ENCODE data around the gene FOSL1.

The FOSL1 gene

DNA sequence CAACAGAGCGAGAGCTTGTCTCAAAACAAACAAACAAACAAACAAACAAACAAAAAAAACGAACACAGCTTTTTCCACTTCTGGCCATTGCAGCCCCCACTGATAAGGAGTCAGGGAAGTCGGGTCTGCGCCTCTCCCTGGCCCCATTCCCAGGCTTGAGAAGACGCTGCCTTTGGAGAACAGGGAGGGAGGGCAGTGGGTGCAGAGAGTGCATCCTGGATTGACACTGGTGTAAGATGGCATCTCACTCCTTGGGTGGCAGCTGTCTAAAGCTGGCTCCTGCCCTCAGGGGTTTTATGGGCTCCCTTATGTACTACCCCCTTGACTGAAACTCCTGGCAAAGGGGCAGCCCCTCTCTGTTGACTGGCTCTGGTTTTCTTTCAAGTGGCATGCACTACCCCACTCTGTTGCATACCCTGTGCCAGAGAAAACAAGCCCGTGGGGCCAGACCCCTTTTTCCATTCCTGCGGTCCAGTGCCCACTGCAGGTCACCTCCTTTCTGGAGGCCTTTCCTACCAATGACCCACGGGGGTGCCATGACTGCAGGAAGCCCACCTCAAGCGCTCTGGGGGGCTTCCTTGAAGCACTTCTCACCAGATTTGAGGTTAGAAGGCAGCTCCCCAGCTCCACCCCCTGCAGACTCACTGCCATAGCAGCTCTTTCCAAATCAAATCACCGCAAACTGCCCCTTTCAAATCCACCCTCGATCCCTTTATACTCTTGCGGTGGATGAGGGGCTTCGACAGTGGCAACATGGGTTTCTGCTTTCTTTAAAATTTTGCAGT is 31.8 kb upstream of the FOSL1 start:
- TF ChIP-seq, protein P1, sequence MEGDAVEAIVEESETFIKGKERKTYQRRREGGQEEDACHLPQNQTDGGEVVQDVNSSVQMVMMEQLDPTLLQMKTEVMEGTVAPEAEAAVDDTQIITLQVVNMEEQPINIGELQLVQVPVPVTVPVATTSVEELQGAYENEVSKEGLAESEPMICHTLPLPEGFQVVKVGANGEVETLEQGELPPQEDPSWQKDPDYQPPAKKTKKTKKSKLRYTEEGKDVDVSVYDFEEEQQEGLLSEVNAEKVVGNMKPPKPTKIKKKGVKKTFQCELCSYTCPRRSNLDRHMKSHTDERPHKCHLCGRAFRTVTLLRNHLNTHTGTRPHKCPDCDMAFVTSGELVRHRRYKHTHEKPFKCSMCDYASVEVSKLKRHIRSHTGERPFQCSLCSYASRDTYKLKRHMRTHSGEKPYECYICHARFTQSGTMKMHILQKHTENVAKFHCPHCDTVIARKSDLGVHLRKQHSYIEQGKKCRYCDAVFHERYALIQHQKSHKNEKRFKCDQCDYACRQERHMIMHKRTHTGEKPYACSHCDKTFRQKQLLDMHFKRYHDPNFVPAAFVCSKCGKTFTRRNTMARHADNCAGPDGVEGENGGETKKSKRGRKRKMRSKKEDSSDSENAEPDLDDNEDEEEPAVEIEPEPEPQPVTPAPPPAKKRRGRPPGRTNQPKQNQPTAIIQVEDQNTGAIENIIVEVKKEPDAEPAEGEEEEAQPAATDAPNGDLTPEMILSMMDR (IDR thresholded peaks at IDR 0.05; ENCODE audit: insufficient read depth, low read depth, low read length, missing control alignments): no peak
- DNase-seq (ENCODE audit: low read depth): no peak
- H3K4me3 ChIP-seq (ENCODE audit: low read depth, low read length): no peak overlapping the region

DNA sequence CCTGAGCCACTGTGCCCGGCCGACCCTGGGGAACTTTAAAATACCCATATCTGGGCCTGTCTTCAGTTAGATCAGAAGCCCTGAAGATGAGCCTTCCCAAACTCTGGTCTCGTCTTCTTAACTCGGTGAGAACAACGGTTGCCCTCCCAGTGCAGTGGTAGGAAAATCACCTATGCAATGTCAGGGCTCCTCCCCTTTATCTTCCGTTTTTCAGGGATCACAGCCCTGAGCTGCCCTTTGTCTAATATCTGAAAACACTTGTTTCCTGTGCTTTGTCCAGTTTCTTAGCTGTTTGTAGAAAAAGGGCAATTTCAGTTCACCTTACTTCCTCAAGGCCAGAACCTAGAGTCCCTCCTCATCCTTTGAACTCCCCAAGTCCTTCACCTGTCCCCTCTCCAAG is 28.5 kb upstream of the FOSL1 start:
- DNase-seq (ENCODE audit: low read depth): peak; percentile 55
- TF ChIP-seq, protein P1 (IDR thresholded peaks at IDR 0.05; ENCODE audit: insufficient read depth, low read depth, low read length, missing control alignments): no peak
- H3K4me3 ChIP-seq (ENCODE audit: low read depth, low read length): peak overlapping the region; percentile 58; the same call in 1 of the 2 replicates

DNA sequence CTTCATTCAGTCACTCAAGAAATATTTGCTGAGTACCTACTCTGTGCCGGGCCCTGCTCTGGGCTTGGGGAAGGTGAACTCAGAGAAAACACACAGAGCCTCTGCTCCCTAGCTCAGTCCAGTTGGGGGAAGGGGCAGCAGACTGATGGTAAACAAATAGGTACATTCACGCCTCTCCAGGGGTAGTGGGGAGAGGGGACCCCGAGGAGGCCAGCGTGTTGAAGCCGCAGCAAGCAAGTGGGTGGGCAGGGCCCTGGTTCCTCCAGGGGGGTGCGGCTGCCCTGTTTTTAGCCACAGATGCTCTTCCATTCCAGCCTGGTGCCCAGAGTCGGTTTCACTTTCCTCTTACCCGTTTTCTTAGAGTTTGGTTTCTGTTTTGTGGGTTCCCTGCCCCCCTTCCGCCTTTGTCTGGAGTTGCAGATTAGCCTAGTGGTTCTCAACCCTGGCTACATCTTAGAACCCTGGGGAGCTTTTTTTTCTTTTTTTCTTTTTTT is 27.8 kb upstream of the FOSL1 start:
- peak overlapping the region; percentile 58 for H3K4me3 ChIP-seq (ENCODE audit: low read depth, low read length)
- peak; percentile 94 for DNase-seq (ENCODE audit: low read depth)
- TF ChIP-seq, protein P1 (IDR thresholded peaks at IDR 0.05; ENCODE audit: insufficient read depth, low read depth, low read length, missing control alignments): no peak

DNA sequence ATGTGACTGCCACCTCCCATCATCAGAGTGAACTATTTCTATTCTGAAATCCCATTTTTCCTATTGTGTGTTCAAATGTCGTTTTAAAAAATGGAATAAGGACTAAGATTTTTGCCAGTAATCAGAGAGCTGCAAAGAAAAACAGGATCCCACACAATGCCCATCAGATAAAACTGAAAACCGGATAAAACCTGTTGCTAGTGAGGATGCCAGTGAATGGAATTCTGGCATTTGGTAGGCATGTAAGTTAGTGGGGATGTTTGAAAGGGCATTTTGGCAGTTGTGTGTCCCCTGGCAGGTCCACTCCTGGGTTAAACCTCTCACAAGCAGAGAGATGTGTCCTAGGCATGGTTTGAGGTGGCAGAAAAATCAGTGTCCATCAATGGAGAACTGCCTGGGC is 25.2 kb upstream of the FOSL1 start:
- TF ChIP-seq, protein P1 (IDR thresholded peaks at IDR 0.05; ENCODE audit: insufficient read depth, low read depth, low read length, missing control alignments): no peak
- H3K4me3 ChIP-seq (ENCODE audit: low read depth, low read length): no peak overlapping the region
- DNase-seq (ENCODE audit: low read depth): no peak

DNA sequence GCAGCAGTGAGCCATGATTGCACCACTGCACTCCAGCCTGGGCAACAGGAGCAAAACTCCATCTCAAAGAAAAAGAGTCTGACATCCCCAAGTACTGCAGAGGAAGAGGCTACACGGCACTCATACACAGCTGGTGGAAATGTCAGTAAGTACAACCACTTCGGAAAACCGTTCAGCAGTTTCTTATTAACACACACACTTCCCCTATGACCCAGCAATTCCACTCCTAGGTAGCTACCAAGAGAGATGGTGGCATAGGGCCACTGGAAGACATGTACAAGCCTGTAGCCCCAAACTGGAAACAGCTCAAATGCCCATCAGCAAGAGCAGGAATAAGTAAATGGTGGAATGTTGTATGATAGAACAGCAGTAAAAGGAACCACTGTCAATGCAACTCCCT is 22.4 kb upstream of the FOSL1 start:
- H3K4me3 ChIP-seq (ENCODE audit: low read depth, low read length): no peak overlapping the region
- TF ChIP-seq, protein P1 (IDR thresholded peaks at IDR 0.05; ENCODE audit: insufficient read depth, low read depth, low read length, missing control alignments): no peak

DNA sequence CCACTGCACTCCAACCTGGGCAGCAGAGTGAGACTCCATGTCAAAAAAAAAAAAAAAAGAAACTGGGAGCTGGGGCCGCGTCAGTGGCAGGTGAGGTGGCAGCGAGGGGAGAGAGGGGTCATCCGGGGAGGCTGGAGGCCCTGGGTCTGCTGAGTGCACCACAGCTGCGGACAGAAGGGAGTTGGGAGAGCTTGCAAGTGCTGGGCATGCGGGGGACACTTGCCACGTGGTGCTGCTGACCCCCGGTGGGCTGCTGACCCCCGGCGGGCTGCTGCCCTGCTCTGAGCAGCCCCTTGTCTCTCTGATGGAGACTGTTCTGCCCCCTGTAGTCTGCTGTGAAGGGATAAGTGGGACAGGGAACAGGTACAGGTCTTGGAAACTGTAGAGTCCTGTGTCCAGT is 21.7 kb upstream of the FOSL1 start:
- DNase-seq (ENCODE audit: low read depth): no peak
- H3K4me3 ChIP-seq (ENCODE audit: low read depth, low read length): no peak overlapping the region
- TF ChIP-seq, protein P1 (IDR thresholded peaks at IDR 0.05; ENCODE audit: insufficient read depth, low read depth, low read length, missing control alignments): no peak

More for the DNA sequence above, 22.4 kb upstream of the FOSL1 start:
- DNase-seq (ENCODE audit: low read depth): no peak

All from GM12865 (cell line).